HG03196 (cell line): ENCODE data around the gene RNU1-4.
"Not testable (repeated sequence)": the region's sequence is repeated elsewhere in the genome, so short reads cannot be mapped to it uniquely, and the experiment has no call there.

Experiments
- ATAC-seq: cut with Tn5 transposase; IDR thresholded peaks from one replicate; pipeline ENCODE4 v1.9.1; 2021; ENCODE audit not compliant: unreplicated experiment

The RNU1-4 gene

DNA sequence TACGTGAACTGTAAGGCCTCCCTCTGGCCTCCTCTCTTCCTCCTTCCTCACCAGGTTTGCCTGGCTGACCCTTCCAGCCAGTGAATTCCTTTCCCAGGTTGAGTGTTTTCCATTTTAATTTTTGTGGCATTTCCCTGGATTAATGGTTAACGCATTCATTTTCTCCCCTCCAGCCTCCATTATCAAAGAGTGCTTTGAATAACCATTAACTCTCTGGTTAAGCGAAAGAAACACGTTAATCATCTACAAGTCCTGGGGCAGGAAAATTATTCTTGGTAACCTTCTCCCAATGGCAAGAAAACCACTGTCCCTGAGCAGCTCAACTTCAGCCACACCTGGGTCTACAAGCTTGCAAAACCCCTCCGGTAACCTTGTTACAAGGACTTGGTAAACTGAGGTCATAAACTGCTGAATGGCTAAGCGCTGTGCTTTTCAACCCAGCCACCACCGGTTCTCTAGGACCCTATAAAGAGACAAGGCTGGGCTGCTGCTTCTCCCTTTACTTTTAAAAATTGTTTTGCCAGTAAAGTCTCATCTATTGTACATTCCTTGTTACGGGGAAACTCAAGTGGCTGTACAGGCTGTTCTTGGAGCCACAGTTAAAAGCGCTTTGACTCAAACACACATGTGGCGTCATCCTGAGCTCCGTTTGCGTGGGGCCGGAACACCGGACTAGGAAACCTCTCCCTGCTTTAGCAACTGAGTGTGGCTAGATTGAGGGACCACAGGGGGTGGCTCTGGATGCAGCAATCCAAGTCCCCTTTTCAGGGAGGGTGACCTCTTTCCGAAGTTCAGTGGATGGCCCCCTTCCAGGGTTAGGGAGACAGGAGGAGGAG is 24.7 kb downstream of the RNU1-4 start:
- ATAC-seq: not testable (repeated sequence)

DNA sequence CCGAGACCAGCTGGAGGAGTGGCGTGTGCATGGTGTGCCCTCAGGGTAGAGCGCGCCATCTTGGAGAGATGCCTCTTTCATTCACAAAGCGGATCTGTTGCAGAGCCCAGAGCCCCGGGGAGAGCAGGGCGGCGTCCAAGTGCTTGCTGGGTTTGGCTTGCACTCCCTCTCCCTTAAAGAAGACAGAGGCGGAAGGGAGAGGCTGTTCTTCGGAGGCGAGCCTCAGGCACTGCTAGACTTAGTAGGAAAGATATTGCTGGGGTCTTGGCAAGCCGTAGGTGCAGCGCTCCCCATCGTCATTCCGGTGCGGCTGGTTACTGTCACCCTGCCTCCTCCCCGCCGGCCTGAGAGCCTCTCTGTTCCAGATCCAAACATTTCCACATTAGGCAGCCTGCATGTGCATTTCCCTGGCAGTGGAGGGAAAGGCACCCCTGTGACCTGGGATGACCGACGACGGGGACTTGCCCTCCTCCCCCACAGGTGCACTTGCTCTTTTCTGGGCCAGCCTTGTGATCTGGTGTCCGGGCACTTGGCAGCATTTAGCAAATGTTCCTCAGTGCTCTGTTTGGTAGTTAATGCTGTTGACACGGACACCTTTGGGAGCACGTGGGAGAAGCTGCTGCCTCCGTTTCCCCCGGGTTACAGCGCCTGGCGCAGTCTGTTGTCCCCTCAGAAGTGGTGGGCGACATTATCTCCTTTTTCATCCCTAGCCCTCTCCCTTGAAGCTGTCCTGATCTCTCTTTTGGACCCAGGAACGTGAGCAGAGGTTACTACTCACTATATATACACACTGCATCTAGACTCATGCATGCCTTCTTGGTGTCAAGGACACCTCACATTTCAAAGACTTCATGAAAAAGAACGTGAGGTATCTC is 25.7 kb downstream of the RNU1-4 start:
- not testable (repeated sequence) for ATAC-seq

GRCh38 chr1:16766689-16767256 is 26.5 kb downstream of the RNU1-4 start:
- ATAC-seq: not testable (repeated sequence)

DNA sequence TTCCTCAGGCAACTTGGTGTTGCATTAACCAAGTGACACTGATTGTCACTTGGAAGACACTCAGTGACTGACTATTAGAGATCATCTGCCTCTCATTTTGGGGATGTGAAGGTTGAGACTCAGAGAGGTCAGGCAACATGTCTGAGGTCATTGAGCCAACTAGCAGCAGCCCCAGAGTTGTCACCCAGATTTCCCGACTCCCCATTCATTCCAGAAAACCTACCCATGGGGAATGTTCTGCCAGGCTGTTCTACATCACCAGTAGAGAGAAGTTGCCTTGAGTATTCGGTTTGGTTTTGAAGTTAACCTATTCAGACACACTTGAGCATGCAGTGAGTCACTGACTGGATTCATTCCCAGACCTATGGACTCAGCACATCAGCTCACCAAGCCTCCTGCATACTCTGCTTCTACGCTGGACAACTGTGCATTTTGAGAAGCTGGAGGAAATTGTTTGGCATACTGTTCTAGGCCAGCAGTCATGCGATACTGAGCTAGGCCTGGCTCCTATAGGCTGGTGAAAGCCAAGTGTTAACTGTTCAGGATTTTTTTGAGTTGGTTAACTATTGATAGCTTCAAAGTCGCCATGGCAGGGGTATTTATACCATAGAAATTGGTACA is 29.9 kb downstream of the RNU1-4 start:
- not testable (repeated sequence) for ATAC-seq

GRCh38 chr1:16770896-16771446 is 30.7 kb downstream of the RNU1-4 start:
- ATAC-seq: not testable (repeated sequence)

DNA sequence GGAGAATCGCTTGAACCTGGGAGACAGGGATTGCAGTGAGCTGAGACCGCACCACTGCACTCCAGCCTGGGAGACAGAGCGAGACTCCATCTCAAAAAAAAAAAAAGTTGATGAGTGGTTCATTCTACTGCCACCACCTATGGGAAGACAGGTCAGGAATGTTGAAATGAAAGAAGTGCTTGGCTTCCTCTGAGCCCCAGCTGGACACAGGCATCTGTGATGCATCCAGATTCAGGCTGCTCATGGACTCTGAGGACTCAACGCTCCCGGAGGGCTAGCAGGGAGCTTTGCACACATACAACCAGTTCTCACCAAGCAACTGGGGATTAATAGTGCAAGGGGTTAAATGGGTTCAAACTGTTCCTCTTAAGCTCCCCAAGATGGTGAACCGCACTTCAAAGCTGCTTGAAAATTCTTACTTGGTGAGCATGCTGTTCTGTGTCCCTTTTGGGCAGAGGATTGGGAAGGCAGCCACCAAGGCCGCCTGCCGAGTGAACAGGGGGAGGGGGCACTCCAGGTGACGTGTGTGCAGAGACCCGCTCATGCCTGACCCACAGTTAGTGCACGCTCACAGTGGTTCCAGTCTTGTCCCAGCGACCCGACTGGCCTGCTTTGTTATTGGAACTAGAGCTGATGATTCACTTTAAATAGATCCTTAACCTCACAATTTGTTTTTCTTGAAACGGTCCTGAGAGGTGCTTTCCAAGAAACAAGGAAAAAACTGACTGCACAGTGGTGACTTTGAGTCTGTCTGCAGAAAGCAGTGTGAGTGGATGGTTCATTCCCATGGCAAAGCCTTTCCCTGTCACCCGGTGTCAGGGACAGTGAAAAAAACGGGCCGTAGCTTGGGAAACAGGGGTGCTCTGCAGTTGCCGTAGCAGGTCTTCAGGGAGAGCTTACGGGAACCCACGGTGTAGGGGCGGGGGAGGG is 32.2 kb downstream of the RNU1-4 start:
- ATAC-seq: not testable (repeated sequence)

- ATAC-seq: not testable (repeated sequence)
These were observed 32.9 kb downstream of the RNU1-4 start for GRCh38 chr1:16773205-16773596.

- not testable (repeated sequence) for ATAC-seq
These were observed 33.4 kb downstream of the RNU1-4 start for GRCh38 chr1:16773723-16774122.

GRCh38 chr1:16774773-16775172 is 34.5 kb downstream of the RNU1-4 start:
- not testable (repeated sequence) for ATAC-seq

GRCh38 chr1:16775290-16775689 is 35.0 kb downstream of the RNU1-4 start:
- not testable (repeated sequence) for ATAC-seq

GRCh38 chr1:16776248-16776647 is 35.9 kb downstream of the RNU1-4 start:
- ATAC-seq: not testable (repeated sequence)

DNA sequence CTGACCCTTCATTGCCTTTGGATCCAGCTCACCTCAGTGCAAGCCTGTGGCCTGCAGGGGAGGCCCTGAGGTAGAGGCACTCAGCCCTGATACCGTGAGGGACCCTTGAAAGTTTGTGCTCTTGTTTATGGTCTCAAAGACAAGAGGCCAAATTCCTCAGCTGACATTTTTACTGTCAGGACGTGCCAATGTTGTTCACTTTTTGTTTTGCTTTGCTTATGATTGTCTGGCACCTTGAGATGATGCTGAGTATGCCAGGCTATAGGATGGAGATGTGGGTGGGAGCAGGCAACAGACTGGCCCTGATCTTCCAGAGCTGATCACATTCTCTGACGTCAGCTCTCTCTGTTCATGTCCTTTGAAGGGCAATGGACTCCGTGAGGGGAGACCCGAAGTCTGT is 36.5 kb downstream of the RNU1-4 start:
- not testable (repeated sequence) for ATAC-seq

DNA sequence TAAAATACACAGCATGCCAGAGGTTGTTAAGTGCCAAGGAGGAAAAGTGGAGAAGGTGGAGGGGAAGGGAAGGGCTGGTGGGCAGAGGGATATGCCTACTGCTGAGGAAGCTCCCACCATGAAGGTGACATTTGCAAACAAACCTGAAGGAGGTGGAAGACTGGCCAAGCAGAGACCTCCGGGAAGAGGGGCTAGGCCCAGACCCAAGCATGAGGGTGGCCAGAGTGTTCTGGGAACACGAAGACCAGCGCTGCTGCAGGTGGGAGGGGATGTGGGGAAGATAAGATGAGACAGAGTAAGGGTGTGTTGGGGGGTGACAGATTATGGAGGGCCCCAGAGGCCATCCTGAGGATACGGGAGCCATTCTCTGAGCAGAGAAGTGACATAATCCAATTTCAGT is 37.5 kb downstream of the RNU1-4 start:
- not testable (repeated sequence) for ATAC-seq

GRCh38 chr1:16779525-16779924 is 39.2 kb downstream of the RNU1-4 start:
- ATAC-seq: not testable (repeated sequence)

GRCh38 chr1:16781033-16781432 is 40.7 kb downstream of the RNU1-4 start:
- ATAC-seq: not testable (repeated sequence)

GRCh38 chr1:16781625-16782024 is 41.3 kb downstream of the RNU1-4 start:
- not testable (repeated sequence) for ATAC-seq

- ATAC-seq: not testable (repeated sequence)
These were observed 44.6 kb downstream of the RNU1-4 start for GRCh38 chr1:16784955-16785354.

DNA sequence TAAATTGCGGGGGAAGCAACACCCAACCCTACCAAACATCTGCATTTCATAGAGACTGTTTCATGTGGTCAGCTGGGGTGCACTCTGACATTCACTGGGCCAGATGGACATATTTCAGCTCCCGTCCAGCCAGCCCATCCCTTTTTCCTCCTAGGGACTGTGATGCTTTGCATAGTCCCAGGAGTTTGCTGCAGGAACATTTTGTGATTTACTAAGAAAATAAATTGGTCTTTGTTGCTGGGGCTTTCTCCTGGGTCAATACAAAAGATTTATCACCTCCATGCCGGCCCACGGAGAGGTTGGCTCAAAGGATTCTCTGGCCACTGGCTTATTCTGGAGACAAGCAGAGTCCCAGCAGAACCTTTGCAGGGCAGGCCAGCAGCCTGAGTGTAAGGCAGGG is 46.0 kb downstream of the RNU1-4 start:
- ATAC-seq: not testable (repeated sequence)

DNA sequence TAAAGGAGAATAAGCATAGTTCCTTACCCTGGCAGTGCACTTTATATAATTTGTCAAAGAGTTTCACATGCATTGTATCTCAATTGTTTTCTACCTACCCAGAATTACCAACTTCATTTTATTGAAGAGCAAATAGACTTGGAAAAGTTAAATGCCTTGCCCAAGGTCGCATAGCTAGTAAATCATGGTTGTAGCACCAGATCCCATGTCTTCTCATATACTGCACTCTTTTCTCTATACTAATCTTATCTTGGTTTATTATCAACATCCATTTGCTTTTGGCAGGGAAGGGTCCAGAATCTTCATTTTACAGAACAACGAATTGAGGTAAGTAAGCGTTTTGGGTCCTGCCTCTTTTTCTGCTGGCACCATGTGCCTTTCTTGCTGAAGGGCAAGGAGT is 46.9 kb downstream of the RNU1-4 start:
- not testable (repeated sequence) for ATAC-seq
